ENCODE results near the gene CHD2. TPM values are rescaled to one million over a fixed set of nuclear protein-coding genes. Genes with fewer than 3 reads are reported as not detected.

CHD2 gene
- total and polyA plus RNA-seq, 4 experiments from 2014 or later, result 28.4 to 351 (median 224) TPM

- intact Hi-C loops (cut with micrococcal nuclease), result loop anchor here (10.0 kb wide), 2 partner anchors 55 to 225 kb away; no protein-coding TSS in a partner anchor
These were observed 119.8 kb downstream of the CHD2 start for GRCh38 chr15:93019971-93020370.

DNA sequence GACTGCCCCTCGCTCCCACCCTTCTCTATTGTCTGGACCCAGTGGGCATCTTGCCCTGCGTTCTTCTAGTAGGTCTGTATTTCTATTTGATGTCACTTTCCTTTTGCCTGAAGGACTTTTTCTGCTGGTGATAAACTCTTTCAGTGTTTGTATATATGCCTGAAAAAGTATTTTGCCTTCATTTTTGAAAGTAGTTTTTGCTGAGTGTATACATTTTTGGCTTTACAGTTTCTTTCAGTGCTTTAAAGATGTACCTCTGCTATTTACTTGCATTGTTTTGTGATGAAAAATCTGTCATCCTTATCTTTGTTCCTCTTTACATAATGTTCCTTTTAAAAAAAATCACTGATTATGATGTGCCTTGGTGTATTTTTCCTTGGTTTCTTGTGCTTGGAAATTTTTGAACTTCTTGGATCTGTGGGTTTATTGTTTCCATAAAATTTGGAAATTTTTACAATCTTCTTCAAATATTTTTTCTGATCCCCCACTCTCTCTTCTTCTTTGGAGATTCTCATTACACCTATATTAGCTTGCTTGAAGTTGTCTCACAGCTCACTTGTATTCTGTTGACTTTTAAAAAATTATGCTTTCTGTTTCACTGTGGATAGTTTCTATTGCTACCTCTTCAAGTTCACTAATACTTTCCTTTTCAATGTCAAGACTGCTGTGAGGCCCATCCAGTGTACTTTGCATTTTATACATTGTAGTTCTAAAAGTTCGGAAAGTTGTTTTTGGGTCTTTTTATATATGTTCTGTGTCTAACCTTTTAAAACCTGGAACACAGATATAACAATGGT lies 121.0 kb downstream of the CHD2 start:
- H3K4me1 Mint-ChIP-seq, result peaks cover 46 to 83% (median 64%) of the 10 kb centered on the region in 4 donors
- H3K27ac ChIP-seq (ENCODE audit: low read depth, low read length), result no peak overlapping the region
- peaks cover 89% of the 10 kb centered on the region for H3K36me3 ChIP-seq (ENCODE audit: insufficient read depth, low read length)
- peaks cover 87 to 95% of the 10 kb centered on the region in 2 donors for H3K36me3 Mint-ChIP-seq
- ChIA-PET CTCF (ENCODE audit: partially characterized antibody) (interaction anchor here (1.0 to 2.9 kb wide), 5 partner anchors 7 to 1099 kb away, joined by 3 to 8 read pairs (median 5); no protein-coding TSS in a partner anchor), POLR2A (ENCODE audit: partially characterized antibody) (interaction anchor here (0.6 to 1.0 kb wide), 2 partner anchors 9 to 1172 kb away, joined by 3 read pairs; no protein-coding TSS in a partner anchor)
- H3K4me3 Mint-ChIP-seq, result peak overlapping the region in 3 of 8 donors; percentile 17 to 41 (median 22)
- H3K27me3 Mint-ChIP-seq, result no peaks in the 10 kb centered on the region
- H3K27ac Mint-ChIP-seq, result peak overlapping the region in 6 of 7 donors; percentile 49 to 91 (median 72)
- no peak overlapping the region for H3K4me3 ChIP-seq (ENCODE audit: low read length in 2 of 2)
- DNase-seq, result no peak
- H3K9me3 Mint-ChIP-seq, result peaks cover 0 to 1% (median 0%) of the 10 kb centered on the region in 8 donors
- H3K4me1 ChIP-seq (ENCODE audit: insufficient read depth, low read length), result peaks cover 42% of the 10 kb centered on the region
- intact Hi-C loops (cut with micrococcal nuclease), result no loop called here
- no peaks in the 10 kb centered on the region for H3K9me3 ChIP-seq (ENCODE audit: control insufficient read depth in 1 of 2, low read length in 2 of 2)
- no peaks in the 10 kb centered on the region for H3K27me3 ChIP-seq (ENCODE audit: insufficient read depth, low read length)

More at GRCh38 chr15:93019971-93020370, 119.8 kb downstream of the CHD2 start:
- no peaks in the 10 kb centered on the region for H3K27me3 ChIP-seq (ENCODE audit: insufficient read depth, low read length)
- H3K27ac ChIP-seq (ENCODE audit: low read depth, low read length), result no peak overlapping the region
- Mint-ChIP-seq H3K27me3 (no peaks in the 10 kb centered on the region), H3K4me1 (peaks cover 40 to 77% (median 56%) of the 10 kb centered on the region in 4 donors), H3K36me3 (peaks cover 89 to 95% of the 10 kb centered on the region in 2 donors), H3K9me3 (peaks cover 0 to 1% (median 0%) of the 10 kb centered on the region in 8 donors), H3K27ac (peak overlapping the region; percentile 10 to 71 (median 54)), H3K4me3 (peak overlapping the region in 1 of 8 donors; percentile 27)
- H3K4me1 ChIP-seq (ENCODE audit: insufficient read depth, low read length), result peaks cover 31% of the 10 kb centered on the region
- peaks cover 89% of the 10 kb centered on the region for H3K36me3 ChIP-seq (ENCODE audit: insufficient read depth, low read length)
- no peak overlapping the region for H3K4me3 ChIP-seq (ENCODE audit: low read length in 2 of 2)
- no peaks in the 10 kb centered on the region for H3K9me3 ChIP-seq (ENCODE audit: control insufficient read depth in 1 of 2, low read length in 2 of 2)
- ChIA-PET CTCF (ENCODE audit: partially characterized antibody) (interaction anchor here (1.0 to 2.9 kb wide), 4 partner anchors 9 to 223 kb away, joined by 3 to 8 read pairs (median 5); no protein-coding TSS in a partner anchor), POLR2A (ENCODE audit: partially characterized antibody) (interaction anchor here (1.0 kb wide), 1 partner anchor 10 kb away, joined by 3 read pairs; no protein-coding TSS in a partner anchor)
- DNase-seq, result no peak

DNA sequence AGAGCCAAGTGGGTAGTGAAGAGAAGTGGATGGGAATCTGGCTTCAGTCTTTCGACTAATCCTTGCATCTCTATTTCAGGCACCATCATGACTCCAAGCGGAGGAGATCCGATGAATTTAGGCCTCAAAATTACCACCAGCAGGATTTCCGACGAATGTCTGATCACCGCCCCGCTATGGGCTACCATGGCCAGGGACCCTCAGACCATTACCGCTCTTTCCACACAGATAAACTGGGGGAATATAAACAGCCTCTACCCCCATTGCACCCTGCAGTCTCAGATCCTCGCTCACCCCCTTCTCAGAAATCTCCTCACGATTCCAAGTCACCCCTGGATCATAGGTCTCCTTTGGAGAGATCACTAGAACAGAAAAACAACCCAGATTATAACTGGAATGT lies 124.2 kb downstream of the CHD2 start:
- H3K4me3 ChIP-seq (ENCODE audit: low read length in 2 of 2), result no peak overlapping the region
- H3K27me3 ChIP-seq (ENCODE audit: insufficient read depth, low read length), result no peaks in the 10 kb centered on the region
- no peaks in the 10 kb centered on the region for H3K9me3 ChIP-seq (ENCODE audit: control insufficient read depth in 1 of 2, low read length in 2 of 2)
- intact Hi-C loops (cut with micrococcal nuclease), result no loop called here
- Mint-ChIP-seq H3K4me1 (peaks cover 43 to 72% (median 54%) of the 10 kb centered on the region in 4 donors), H3K27me3 (no peaks in the 10 kb centered on the region), H3K36me3 (peaks cover 62 to 85% of the 10 kb centered on the region in 2 donors), H3K27ac (peak overlapping the region in 4 of 7 donors; percentile 8 to 82 (median 66)), H3K4me3 (no peak overlapping the region), H3K9me3 (peaks cover 0 to 1% (median 0%) of the 10 kb centered on the region in 8 donors)
- CTCF ChIA-PET (ENCODE audit: partially characterized antibody), result no interaction called here
- H3K4me1 ChIP-seq (ENCODE audit: insufficient read depth, low read length), result peaks cover 38% of the 10 kb centered on the region
- no peak overlapping the region for H3K27ac ChIP-seq (ENCODE audit: low read depth, low read length)
- H3K36me3 ChIP-seq (ENCODE audit: insufficient read depth, low read length), result peaks cover 71% of the 10 kb centered on the region
- DNase-seq, result no peak
- POLR2A ChIA-PET (ENCODE audit: partially characterized antibody), result no interaction called here

GRCh38 chr15:93024716-93025624 lies 124.8 kb downstream of the CHD2 start:
- Mint-ChIP-seq H3K9me3 (peaks cover 0 to 4% (median 0%) of the 10 kb centered on the region in 8 donors), H3K4me1 (peaks cover 46 to 74% (median 55%) of the 10 kb centered on the region in 4 donors), H3K4me3 (peak overlapping the region in 3 of 8 donors; percentile 0 to 16 (median 4)), H3K27ac (peak overlapping the region; percentile 44 to 83 (median 65)), H3K36me3 (peaks cover 57 to 79% of the 10 kb centered on the region in 2 donors), H3K27me3 (no peaks in the 10 kb centered on the region)
- Histone ChIP-seq H3K27ac (ENCODE audit: low read depth, low read length) (no peak overlapping the region), H3K4me1 (ENCODE audit: insufficient read depth, low read length) (peaks cover 44% of the 10 kb centered on the region), H3K4me3 (ENCODE audit: low read length in 2 of 2) (no peak overlapping the region), H3K36me3 (ENCODE audit: insufficient read depth, low read length) (peaks cover 66% of the 10 kb centered on the region), H3K9me3 (ENCODE audit: control insufficient read depth in 1 of 2, low read length in 2 of 2) (no peaks in the 10 kb centered on the region), H3K27me3 (ENCODE audit: insufficient read depth, low read length) (no peaks in the 10 kb centered on the region)
- ChIA-PET CTCF (ENCODE audit: partially characterized antibody) (interaction anchor here (1.4 to 1.6 kb wide), 3 partner anchors 10 to 1095 kb away, joined by 3 to 7 read pairs (median 4); no protein-coding TSS in a partner anchor), POLR2A (ENCODE audit: partially characterized antibody) (no interaction called here)
- intact Hi-C loops (cut with micrococcal nuclease), result no loop called here
- no peak for DNase-seq

- Histone ChIP-seq H3K9me3 (ENCODE audit: control insufficient read depth in 1 of 2, low read length in 2 of 2) (no peaks in the 10 kb centered on the region), H3K36me3 (ENCODE audit: insufficient read depth, low read length) (peaks cover 60% of the 10 kb centered on the region), H3K4me1 (ENCODE audit: insufficient read depth, low read length) (peaks cover 43% of the 10 kb centered on the region), H3K27ac (ENCODE audit: low read depth, low read length) (no peak overlapping the region), H3K27me3 (ENCODE audit: insufficient read depth, low read length) (no peaks in the 10 kb centered on the region), H3K4me3 (ENCODE audit: low read length in 2 of 2) (no peak overlapping the region)
- peak overlapping the region in 3 of 8 donors; percentile 0 to 16 (median 4) for H3K4me3 Mint-ChIP-seq
- peaks cover 51 to 73% of the 10 kb centered on the region in 2 donors for H3K36me3 Mint-ChIP-seq
- POLR2A ChIA-PET (ENCODE audit: partially characterized antibody), result no interaction called here
- CTCF ChIA-PET (ENCODE audit: partially characterized antibody), result interaction anchor here (1.4 to 1.6 kb wide), 3 partner anchors 9 to 1094 kb away, joined by 3 to 7 read pairs (median 4); no protein-coding TSS in a partner anchor
- peaks cover 45 to 73% (median 55%) of the 10 kb centered on the region in 4 donors for H3K4me1 Mint-ChIP-seq
- peak overlapping the region; percentile 1 to 83 (median 64) for H3K27ac Mint-ChIP-seq
- no peak for DNase-seq
- intact Hi-C loops (cut with micrococcal nuclease), result no loop called here
- no peaks in the 10 kb centered on the region for H3K27me3 Mint-ChIP-seq
- peaks cover 0 to 4% (median 0%) of the 10 kb centered on the region in 8 donors for H3K9me3 Mint-ChIP-seq
These were observed 125.5 kb downstream of the CHD2 start for GRCh38 chr15:93025625-93025982.

GRCh38 chr15:93026380-93026817 lies 126.3 kb downstream of the CHD2 start:
- Mint-ChIP-seq H3K4me1 (peaks cover 43 to 68% (median 51%) of the 10 kb centered on the region in 4 donors), H3K27me3 (no peaks in the 10 kb centered on the region), H3K4me3 (no peak overlapping the region), H3K9me3 (peaks cover 0 to 4% (median 0%) of the 10 kb centered on the region in 8 donors), H3K36me3 (peaks cover 43 to 65% of the 10 kb centered on the region in 2 donors), H3K27ac (peak overlapping the region in 4 of 7 donors; percentile 13 to 76 (median 65))
- ChIA-PET CTCF (ENCODE audit: partially characterized antibody) (interaction anchor here (1.4 to 2.2 kb wide), 3 partner anchors 8 to 1093 kb away, joined by 4 to 7 read pairs (median 5); no protein-coding TSS in a partner anchor), POLR2A (ENCODE audit: partially characterized antibody) (no interaction called here)
- no peak for DNase-seq
- Histone ChIP-seq H3K9me3 (ENCODE audit: control insufficient read depth in 1 of 2, low read length in 2 of 2) (no peaks in the 10 kb centered on the region), H3K27ac (ENCODE audit: low read depth, low read length) (no peak overlapping the region), H3K27me3 (ENCODE audit: insufficient read depth, low read length) (no peaks in the 10 kb centered on the region), H3K4me1 (ENCODE audit: insufficient read depth, low read length) (peaks cover 41% of the 10 kb centered on the region), H3K4me3 (ENCODE audit: low read length in 2 of 2) (no peak overlapping the region), H3K36me3 (ENCODE audit: insufficient read depth, low read length) (peaks cover 53% of the 10 kb centered on the region)
- intact Hi-C loops (cut with micrococcal nuclease), result no loop called here

Measured in CD4-positive, alpha-beta memory T cell (primary cell).